ENCODE results near the gene NEMP2. TPM values are rescaled to one million over a fixed set of nuclear protein-coding genes. Genes with fewer than 3 reads are reported as not detected.

NEMP2 gene
- total and polyA plus RNA-seq, 4 donors = 0.85 to 11.2 (median 2.6) TPM

- Histone ChIP-seq H3K9ac (ENCODE audit: insufficient read depth in 1 of 2, low read length in 2 of 2) (no peak overlapping the region), H3K9me3 (ENCODE audit: control insufficient read depth in 4 of 4, insufficient read depth in 3 of 4, low read length in 3 of 4) (no peaks in the 10 kb centered on the region), H3K4me3 (no peak overlapping the region), H3K27me3 (ENCODE audit: control insufficient read depth in 3 of 3, insufficient read depth in 3 of 3, low read length in 2 of 3) (no peaks in the 10 kb centered on the region), H3K4me1 (ENCODE audit: control insufficient read depth in 5 of 5, insufficient read depth in 5 of 5, low read length in 5 of 5) (peaks cover 3 to 20% (median 15%) of the 10 kb centered on the region in 5 donors), H3K36me3 (ENCODE audit: control insufficient read depth in 4 of 4, insufficient read depth in 4 of 4, low read length in 4 of 4) (no peaks in the 10 kb centered on the region), H3K27ac (ENCODE audit: low read depth in 1 of 2, low read length in 1 of 2) (no peak overlapping the region)
- no peak for TF ChIP-seq CTCF (IDR thresholded peaks at IDR 0.05; ENCODE audit: control extremely low read depth, extremely low read depth)
- no peak for ATAC-seq (ENCODE audit: insufficient read depth, low FRiP score)
- 74 to 83% methylated on average over 1 of the region's 1 CpG for WGBS, 2 donors
- no peak for DNase-seq
Measured at GRCh38 chr2:190575263-190575662, 40.7 kb upstream of the NEMP2 start.

GRCh38 chr2:190574169-190574568 is 39.6 kb upstream of the NEMP2 start:
- peaks cover 3 to 14% (median 13%) of the 10 kb centered on the region in 5 donors for H3K4me1 ChIP-seq (ENCODE audit: control insufficient read depth in 5 of 5, insufficient read depth in 5 of 5, low read length in 5 of 5)
- TF ChIP-seq CTCF (IDR thresholded peaks at IDR 0.05; ENCODE audit: control extremely low read depth, extremely low read depth) = no peak
- H3K9me3 ChIP-seq (ENCODE audit: control insufficient read depth in 4 of 4, insufficient read depth in 3 of 4, low read length in 3 of 4) = no peaks in the 10 kb centered on the region
- H3K4me3 ChIP-seq = no peak overlapping the region
- H3K9ac ChIP-seq (ENCODE audit: insufficient read depth in 1 of 2, low read length in 2 of 2) = no peak overlapping the region
- H3K27ac ChIP-seq (ENCODE audit: low read depth in 1 of 2, low read length in 1 of 2) = no peak overlapping the region
- no peaks in the 10 kb centered on the region for H3K36me3 ChIP-seq (ENCODE audit: control insufficient read depth in 4 of 4, insufficient read depth in 4 of 4, low read length in 4 of 4)
- H3K27me3 ChIP-seq (ENCODE audit: control insufficient read depth in 3 of 3, insufficient read depth in 3 of 3, low read length in 2 of 3) = no peaks in the 10 kb centered on the region
- no peak for DNase-seq
- ATAC-seq (ENCODE audit: insufficient read depth, low FRiP score) = no peak

- no peak for DNase-seq
- peaks cover 0 to 3% (median 0%) of the 10 kb centered on the region in 4 donors for H3K9me3 ChIP-seq (ENCODE audit: control insufficient read depth in 4 of 4, insufficient read depth in 3 of 4, low read length in 3 of 4)
- ATAC-seq (ENCODE audit: insufficient read depth, low FRiP score) = no peak
- H3K9ac ChIP-seq (ENCODE audit: insufficient read depth in 1 of 2, low read length in 2 of 2) = no peak overlapping the region
- H3K27ac ChIP-seq (ENCODE audit: low read depth in 1 of 2, low read length in 1 of 2) = no peak overlapping the region
- peaks cover 0 to 4% (median 0%) of the 10 kb centered on the region in 5 donors for H3K4me1 ChIP-seq (ENCODE audit: control insufficient read depth in 5 of 5, insufficient read depth in 5 of 5, low read length in 5 of 5)
- no peaks in the 10 kb centered on the region for H3K36me3 ChIP-seq (ENCODE audit: control insufficient read depth in 4 of 4, insufficient read depth in 4 of 4, low read length in 4 of 4)
- no peak overlapping the region for H3K4me3 ChIP-seq
- no peak for TF ChIP-seq CTCF (IDR thresholded peaks at IDR 0.05; ENCODE audit: control extremely low read depth, extremely low read depth)
- H3K27me3 ChIP-seq (ENCODE audit: control insufficient read depth in 3 of 3, insufficient read depth in 3 of 3, low read length in 2 of 3) = no peaks in the 10 kb centered on the region
Measured at GRCh38 chr2:190572246-190572645, 37.7 kb upstream of the NEMP2 start.

- no peak overlapping the region for H3K9ac ChIP-seq (ENCODE audit: insufficient read depth in 1 of 2, low read length in 2 of 2)
- DNase-seq (no peak), ATAC-seq (ENCODE audit: insufficient read depth, low FRiP score) (no peak)
- TF ChIP-seq CTCF (IDR thresholded peaks at IDR 0.05; ENCODE audit: control extremely low read depth, extremely low read depth) = no peak
- H3K27me3 ChIP-seq (ENCODE audit: control insufficient read depth in 3 of 3, insufficient read depth in 3 of 3, low read length in 2 of 3) = no peaks in the 10 kb centered on the region
- H3K4me1 ChIP-seq (ENCODE audit: control insufficient read depth in 5 of 5, insufficient read depth in 5 of 5, low read length in 5 of 5) = peaks cover 0 to 3% (median 0%) of the 10 kb centered on the region in 5 donors
- peaks cover 0 to 3% (median 0%) of the 10 kb centered on the region in 4 donors for H3K9me3 ChIP-seq (ENCODE audit: control insufficient read depth in 4 of 4, insufficient read depth in 3 of 4, low read length in 3 of 4)
- no peaks in the 10 kb centered on the region for H3K36me3 ChIP-seq (ENCODE audit: control insufficient read depth in 4 of 4, insufficient read depth in 4 of 4, low read length in 4 of 4)
- H3K27ac ChIP-seq (ENCODE audit: low read depth in 1 of 2, low read length in 1 of 2) = no peak overlapping the region
- no peak overlapping the region for H3K4me3 ChIP-seq
Measured at GRCh38 chr2:190571686-190572085, 37.2 kb upstream of the NEMP2 start.
